Upper lobe of left lung (tissue), 6 donors: ENCODE results near the gene HSD11B2. TPM values are rescaled to one million over a fixed set of nuclear protein-coding genes. Genes with fewer than 3 reads are reported as not detected.

ENCODE experiments used
- ATAC-seq, 2 donors: fragments of 200-7000 bp; cut with Tn5 transposase; one replicate each; pipeline ENCODE4 v1.9.1; 2022; ENCODE audit warnings: mild to moderate bottlenecking in 2 of 2, moderate library complexity in 2 of 2; ENCODE audit not compliant: low FRiP score in 2 of 2
- DNase-seq, 2 donors: peaks; one replicate each; pipeline ENCODE4 v3.0.0-alpha.2; 2019 to 2020
- H3K27ac ChIP-seq, 4 donors: fragments of 200-600 bp; sonication (generic); one replicate each; pipeline ENCODE4 v1.5.1; 2016 to 2019
- H3K27me3 ChIP-seq, 4 donors: fragments of 200-600 bp; sonication (generic); one replicate each; pipeline ENCODE4 v1.5.1; 2017 to 2019
- H3K36me3 ChIP-seq, 4 donors: fragments of 200-600 bp; sonication (generic); one replicate each; pipeline ENCODE4 v1.5.1; 2016 to 2019
- H3K4me1 ChIP-seq, 4 donors: fragments of 200-600 bp; sonication (generic); one replicate each; pipeline ENCODE4 v1.5.1; 2018 to 2019
- H3K4me3 ChIP-seq, 4 donors: fragments of 200-600 bp; sonication (generic); one replicate each; pipeline ENCODE4 v1.5.1; 2017 to 2019; ENCODE audit warnings: mild to moderate bottlenecking in 2 of 4, moderate library complexity in 1 of 4
- H3K9me3 ChIP-seq, 4 donors: fragments of 200-600 bp; sonication (generic); one replicate each; pipeline ENCODE4 v1.5.1; 2018 to 2019
- EP300 ChIP-seq, 4 donors: sonication (generic); formaldehyde crosslinking; IDR thresholded peaks; one replicate each; pipeline ENCODE4 v1.5.1; 2017; ENCODE audit warnings: antibody characterized with exemption in 4 of 4, control low read depth in 2 of 4
- POLR2A ChIP-seq, 4 donors: fragments of 450-650 bp; IDR thresholded peaks; one replicate each; pipeline ENCODE4 v1.5.1; 2016 to 2017; ENCODE audit warnings: antibody characterized with exemption in 4 of 4, mild to moderate bottlenecking in 2 of 4
- POLR2AphosphoS5 ChIP-seq, 2 donors: sonication (generic); formaldehyde crosslinking; IDR thresholded peaks; one replicate each; pipeline ENCODE4 v1.5.1; 2017; ENCODE audit warnings: antibody characterized with exemption in 2 of 2
- WGBS, 2 donors: methylation state at CpG; one replicate each; pipeline ENCODE4 v1.1.5; 2017 to 2018; 5-methylcytosine and 5-hydroxymethylcytosine counted together
- total RNA-seq, 6 donors: library from RNA; depleted of rRNA in 4 of 6; stranded (reverse); fragments of >200 nt in 4 of 6; gene quantifications; one replicate each; pipeline versions ENCODE4 v1.1.0 to v1.2.1, GENCODE V29; 2016 to 2021
- TF ChIP-seq, protein P1 (sequence below), 6 experiments: fragments of 450-650 bp in 4 of 6; fragments of 200-600 bp in 2 of 6; sonication (generic) in 2 of 6; IDR thresholded peaks; one replicate each; pipeline ENCODE4 v1.5.1; 2016 to 2019; ENCODE audit warnings: antibody characterized with exemption in 6 of 6
- donor health status: DM: no; HTN: no; CAD: no; lungs with moderate emphysema.
- donor health status: DM: no; HTN: yes; CAD: no; lungs with severe emphysema.

HSD11B2 gene
- total RNA-seq, 6 donors from 2014 or later, result 0.78 to 5.0 (median 1.6) TPM

- peak overlapping the region in 3 of 4 donors; percentile 44 to 75 (median 58) for H3K27ac ChIP-seq
- ATAC-seq (peak in 1 of 2 donors; percentile 24), DNase-seq (peak in 1 of 2 donors; percentile 90)
- peaks cover 27 to 41% (median 37%) of the 10 kb centered on the region in 4 donors for H3K4me1 ChIP-seq
- H3K27me3 ChIP-seq, result peaks cover 0 to 12% (median 4%) of the 10 kb centered on the region in 4 donors
- H3K9me3 ChIP-seq, result no peaks in the 10 kb centered on the region
- 1% methylated on average over 37 of the region's 53 CpGs; no CpG with 5 or more reads in 1 of the 2 donors for WGBS, 2 donors
- no peaks in the 10 kb centered on the region for H3K36me3 ChIP-seq
- peak overlapping the region; percentile 20 to 60 (median 51) for H3K4me3 ChIP-seq
- TF ChIP-seq EP300 (IDR thresholded peaks at IDR 0.05), result no peak
- TF ChIP-seq POLR2AphosphoS5 (IDR thresholded peaks at IDR 0.05), result no peak
- no peak for TF ChIP-seq POLR2A (IDR thresholded peaks at IDR 0.05)
- TF ChIP-seq, protein P1, sequence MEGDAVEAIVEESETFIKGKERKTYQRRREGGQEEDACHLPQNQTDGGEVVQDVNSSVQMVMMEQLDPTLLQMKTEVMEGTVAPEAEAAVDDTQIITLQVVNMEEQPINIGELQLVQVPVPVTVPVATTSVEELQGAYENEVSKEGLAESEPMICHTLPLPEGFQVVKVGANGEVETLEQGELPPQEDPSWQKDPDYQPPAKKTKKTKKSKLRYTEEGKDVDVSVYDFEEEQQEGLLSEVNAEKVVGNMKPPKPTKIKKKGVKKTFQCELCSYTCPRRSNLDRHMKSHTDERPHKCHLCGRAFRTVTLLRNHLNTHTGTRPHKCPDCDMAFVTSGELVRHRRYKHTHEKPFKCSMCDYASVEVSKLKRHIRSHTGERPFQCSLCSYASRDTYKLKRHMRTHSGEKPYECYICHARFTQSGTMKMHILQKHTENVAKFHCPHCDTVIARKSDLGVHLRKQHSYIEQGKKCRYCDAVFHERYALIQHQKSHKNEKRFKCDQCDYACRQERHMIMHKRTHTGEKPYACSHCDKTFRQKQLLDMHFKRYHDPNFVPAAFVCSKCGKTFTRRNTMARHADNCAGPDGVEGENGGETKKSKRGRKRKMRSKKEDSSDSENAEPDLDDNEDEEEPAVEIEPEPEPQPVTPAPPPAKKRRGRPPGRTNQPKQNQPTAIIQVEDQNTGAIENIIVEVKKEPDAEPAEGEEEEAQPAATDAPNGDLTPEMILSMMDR (IDR thresholded peaks at IDR 0.05), result peak in 2 of 6 experiments; percentile 4 to 11
These were observed 381 bp upstream of the HSD11B2 start for GRCh38 chr16:67430504-67430976.

DNA sequence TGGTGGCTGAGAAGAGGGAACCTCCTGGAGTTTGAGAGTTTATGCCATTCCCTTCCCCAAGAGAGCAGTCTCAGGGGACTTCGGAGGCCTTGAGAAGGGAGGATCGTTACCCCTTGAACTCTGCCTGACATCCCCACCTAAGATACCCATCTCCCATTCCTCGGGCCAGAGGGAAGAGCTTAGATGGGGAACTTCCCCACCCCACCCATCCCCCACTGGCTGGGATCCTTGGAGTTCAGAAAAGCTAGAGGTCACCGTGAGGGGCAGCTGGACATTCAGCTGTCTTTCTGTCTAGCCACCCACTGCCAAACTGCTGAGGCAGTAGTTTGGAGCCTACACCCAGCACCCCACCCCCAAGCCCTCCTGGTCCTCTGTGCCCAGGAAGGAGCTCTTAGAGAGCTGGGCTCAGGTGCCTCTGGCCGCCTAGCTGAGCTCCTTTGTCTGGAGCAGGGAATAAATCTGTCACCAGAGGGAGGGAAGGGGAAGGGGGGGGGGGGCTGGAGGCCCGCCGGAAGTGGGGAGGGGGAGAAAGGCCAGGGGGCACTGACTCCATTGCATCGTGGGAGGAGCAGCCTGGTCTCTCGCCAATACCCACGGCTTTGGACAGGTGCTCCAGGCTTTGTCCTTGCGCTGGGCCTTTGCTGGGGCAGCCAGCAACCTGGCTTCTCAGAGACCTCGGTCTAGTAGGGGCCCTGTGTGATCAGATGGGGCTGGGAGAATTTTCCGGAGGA is 1.0 kb downstream of the HSD11B2 start:
- 31 to 36% methylated on average over 6 to 10 of the region's 13 CpGs for WGBS, 2 donors
- H3K27ac ChIP-seq, result peak overlapping the region in 3 of 4 donors; percentile 44 to 75 (median 58)
- DNase-seq (no peak), ATAC-seq (no peak)
- peak overlapping the region in 3 of 4 donors; percentile 46 to 60 (median 56) for H3K4me3 ChIP-seq
- H3K27me3 ChIP-seq, result peaks cover 0 to 12% (median 4%) of the 10 kb centered on the region in 4 donors
- no peaks in the 10 kb centered on the region for H3K9me3 ChIP-seq
- H3K36me3 ChIP-seq, result peaks cover 0 to 12% (median 8%) of the 10 kb centered on the region in 4 donors
- peaks cover 27 to 41% (median 36%) of the 10 kb centered on the region in 4 donors for H3K4me1 ChIP-seq
- no peak for TF ChIP-seq EP300 (IDR thresholded peaks at IDR 0.05)
- TF ChIP-seq POLR2AphosphoS5 (IDR thresholded peaks at IDR 0.05), result no peak
- TF ChIP-seq, protein P1 (IDR thresholded peaks at IDR 0.05), result no peak

GRCh38 chr16:67432506-67432890 is 1.6 kb downstream of the HSD11B2 start:
- H3K9me3 ChIP-seq, result no peaks in the 10 kb centered on the region
- 65 to 66% methylated on average over 5 of the region's 5 CpGs for WGBS, 2 donors
- TF ChIP-seq, protein P1 (IDR thresholded peaks at IDR 0.05), result no peak
- H3K36me3 ChIP-seq, result peaks cover 0 to 18% (median 13%) of the 10 kb centered on the region in 4 donors
- no peak for DNase-seq
- H3K27me3 ChIP-seq, result peaks cover 0 to 12% (median 4%) of the 10 kb centered on the region in 4 donors
- H3K27ac ChIP-seq, result peak overlapping the region in 1 of 4 donors; percentile 75
- ATAC-seq, result no peak
- peak overlapping the region in 1 of 4 donors; percentile 56 for H3K4me3 ChIP-seq
- H3K4me1 ChIP-seq, result peaks cover 27 to 41% (median 36%) of the 10 kb centered on the region in 4 donors

DNA sequence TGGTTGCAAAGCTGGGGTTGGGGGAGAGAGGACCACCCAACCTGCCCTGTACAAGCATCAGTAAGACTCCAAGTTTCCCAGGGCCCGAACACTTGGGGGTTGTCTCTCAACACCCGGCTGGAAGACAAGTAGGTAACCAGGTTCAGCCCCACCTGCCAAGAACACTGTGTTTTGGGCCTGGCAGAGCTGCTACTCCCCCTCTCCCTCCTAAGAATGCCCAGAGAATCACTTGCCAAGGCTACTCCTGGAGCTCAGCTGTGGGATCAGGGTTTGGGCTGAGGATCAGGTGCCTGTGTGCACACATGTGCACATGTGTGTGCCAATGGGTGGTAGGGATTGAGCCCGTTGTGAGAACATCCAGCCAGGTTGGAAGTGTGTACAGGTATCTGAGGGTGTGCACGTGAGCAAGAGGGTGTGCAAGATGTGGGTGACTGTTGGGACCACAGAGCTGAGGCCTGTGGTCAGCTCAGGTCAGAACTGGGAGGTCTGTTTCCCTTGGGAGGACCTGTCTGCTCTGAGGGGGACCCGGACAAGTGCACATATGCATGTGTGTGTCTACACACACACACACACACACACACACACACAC is 2.3 kb downstream of the HSD11B2 start:
- H3K36me3 ChIP-seq, result peaks cover 5 to 25% (median 20%) of the 10 kb centered on the region in 4 donors
- no peaks in the 10 kb centered on the region for H3K9me3 ChIP-seq
- WGBS, 2 donors, result 78 to 83% methylated on average over 3 to 5 of the region's 5 CpGs
- no peak overlapping the region for H3K4me3 ChIP-seq
- TF ChIP-seq, protein P1 (IDR thresholded peaks at IDR 0.05), result no peak
- TF ChIP-seq EP300 (IDR thresholded peaks at IDR 0.05) (no peak), POLR2A (IDR thresholded peaks at IDR 0.05) (no peak), POLR2AphosphoS5 (IDR thresholded peaks at IDR 0.05) (no peak)
- peaks cover 27 to 37% (median 31%) of the 10 kb centered on the region in 4 donors for H3K4me1 ChIP-seq
- H3K27ac ChIP-seq, result no peak overlapping the region
- ATAC-seq (no peak), DNase-seq (no peak)
- peaks cover 0 to 12% (median 4%) of the 10 kb centered on the region in 4 donors for H3K27me3 ChIP-seq
